Bronchial epithelial cell (primary cell): ENCODE results near the gene DIS3L. TPM values are rescaled to one million over a fixed set of nuclear protein-coding genes. Genes with fewer than 3 reads are reported as not detected.
"Not testable (repeated sequence)": the region's sequence is repeated elsewhere in the genome, so short reads cannot be mapped to it uniquely, and the experiment has no call there.

Experiments
- DNase-seq: peaks from one replicate; pipeline ENCODE4 v3.0.0-alpha.2; 2010; ENCODE audit warnings: low read depth
- FAIRE-seq: peaks from 2 replicates; lab custom pipeline; 2011; peaks lifted over from hg19 to GRCh38; lab: Jason Lieb, UNC
- H3K27me3 ChIP-seq: 2 replicates; pipeline ENCODE4 v1.5.1; 2011; ENCODE audit warnings: low read length; ENCODE audit not compliant: control insufficient read depth, insufficient read depth
- H3K36me3 ChIP-seq: 2 replicates; pipeline ENCODE4 v1.5.1; 2011; ENCODE audit warnings: low read length; ENCODE audit not compliant: control insufficient read depth, insufficient read depth
- H3K4me3 ChIP-seq: 2 replicates; pipeline ENCODE4 v1.5.1; 2011; ENCODE audit warnings: mild to moderate bottlenecking, low read depth, low read length, control low read depth
- CTCF ChIP-seq: IDR thresholded peaks from 2 replicates; pipeline ENCODE4 v1.5.1; 2011; ENCODE audit warnings: mild to moderate bottlenecking, moderate library complexity, low read length, control low read depth, inconsistent platforms; ENCODE audit not compliant: insufficient read depth, severe bottlenecking
- total RNA-seq: library from RNA; depleted of rRNA; stranded (reverse); fragments of >200 nt; gene quantifications from 2 replicates; pipeline ENCODE4 v1.2.1, GENCODE V29; 2014

The DIS3L gene
- total RNA-seq, 1 donor from 2014 or later: 19.2 TPM

DNA sequence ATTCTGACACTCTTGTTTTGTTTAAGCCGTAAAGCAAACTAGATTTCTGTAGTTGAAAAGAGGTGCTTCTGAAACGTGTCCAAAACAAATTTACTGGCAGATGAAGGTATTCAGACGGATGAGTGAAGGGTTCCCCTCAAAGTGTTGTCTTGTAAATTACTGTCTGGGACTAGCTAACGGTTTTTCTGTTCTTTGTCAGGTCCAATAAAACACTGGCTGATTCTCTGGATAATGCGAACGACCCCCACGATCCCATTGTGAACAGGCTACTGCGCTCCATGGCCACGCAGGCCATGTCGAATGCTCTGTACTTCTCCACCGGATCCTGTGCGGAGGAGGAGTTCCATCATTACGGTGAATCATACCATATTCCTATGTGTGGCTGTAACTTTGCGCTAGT is 35.4 kb downstream of the DIS3L start:
- TF ChIP-seq CTCF: no peak
- FAIRE-seq: no peak
- peaks cover 2% of the 10 kb centered on the region for H3K36me3 ChIP-seq

GRCh38 chr15:66348530-66348929 is 55.2 kb downstream of the DIS3L start:
- not testable (repeated sequence) for FAIRE-seq, H3K27me3 ChIP-seq, H3K4me3 ChIP-seq, H3K36me3 ChIP-seq, DNase-seq

More for the DNA sequence above, 35.4 kb downstream of the DIS3L start:
- Histone ChIP-seq H3K27me3 (no peaks in the 10 kb centered on the region), H3K4me3 (no peak overlapping the region)
- no peak for DNase-seq

GRCh38 chr15:66356077-66356358 is 62.6 kb downstream of the DIS3L start:
- Histone ChIP-seq H3K4me3 (peak overlapping the region; percentile 87), H3K27me3 (no peaks in the 10 kb centered on the region), H3K36me3 (no peaks in the 10 kb centered on the region)
- no peak for FAIRE-seq
- DNase-seq: peak; percentile 8
- no peak for TF ChIP-seq CTCF

DNA sequence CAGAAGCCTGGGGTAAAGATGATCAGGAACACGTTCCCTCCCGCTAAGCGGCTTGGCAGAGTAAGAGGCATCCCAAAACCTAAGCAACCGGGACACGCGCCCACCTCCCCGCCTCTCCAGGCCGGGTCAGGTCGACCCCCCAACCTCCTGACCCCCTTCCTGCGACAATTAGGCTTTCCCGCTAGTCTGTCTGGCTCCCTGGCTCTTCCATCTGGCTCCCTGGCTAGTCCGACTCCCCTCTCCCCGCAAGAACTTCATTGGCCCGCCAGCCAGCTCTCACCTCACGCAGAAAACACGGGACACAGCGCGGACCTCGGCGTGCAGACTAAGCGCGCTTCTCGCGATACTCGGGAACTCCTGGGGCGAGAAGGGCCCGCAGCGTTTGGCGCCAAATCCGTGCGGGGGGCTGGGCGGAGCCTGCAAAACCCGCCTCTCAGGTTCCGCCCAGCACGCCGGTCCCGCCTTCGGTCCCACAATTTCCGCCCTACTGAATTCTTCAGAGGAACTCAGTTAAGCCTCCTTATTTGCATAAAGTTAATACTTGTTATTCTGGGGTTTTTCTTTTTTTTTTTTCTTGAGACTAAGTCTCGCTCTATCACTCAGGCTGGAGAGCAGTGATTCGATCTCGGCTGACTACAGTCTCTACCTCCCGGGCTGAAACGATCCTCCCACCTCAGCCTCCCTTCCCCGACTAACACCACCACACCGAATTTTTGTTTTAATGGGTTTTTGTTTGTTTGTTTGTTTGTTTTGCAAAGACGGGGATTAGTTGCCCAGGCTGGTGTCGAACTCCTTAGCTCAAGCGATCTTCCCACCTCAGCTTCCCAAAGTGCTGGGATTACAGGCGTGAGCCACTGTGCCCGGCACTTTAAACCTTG is 63.2 kb downstream of the DIS3L start, which contains the start of gene TIPIN:
TSS of gene TIPIN (minus strand) at position 327 of the 878 bp plus-strand sequence. CDS start 3,738 bp downstream, outside the sequence.
- H3K4me3 ChIP-seq: peak within 1 kb of the TSS; percentile 87
- no peak for TF ChIP-seq CTCF
- no peaks in the 10 kb centered on the region for H3K27me3 ChIP-seq
- DNase-seq: peak; percentile 82
- no peak for FAIRE-seq
- H3K36me3 ChIP-seq: no peaks in the 10 kb centered on the region

DNA sequence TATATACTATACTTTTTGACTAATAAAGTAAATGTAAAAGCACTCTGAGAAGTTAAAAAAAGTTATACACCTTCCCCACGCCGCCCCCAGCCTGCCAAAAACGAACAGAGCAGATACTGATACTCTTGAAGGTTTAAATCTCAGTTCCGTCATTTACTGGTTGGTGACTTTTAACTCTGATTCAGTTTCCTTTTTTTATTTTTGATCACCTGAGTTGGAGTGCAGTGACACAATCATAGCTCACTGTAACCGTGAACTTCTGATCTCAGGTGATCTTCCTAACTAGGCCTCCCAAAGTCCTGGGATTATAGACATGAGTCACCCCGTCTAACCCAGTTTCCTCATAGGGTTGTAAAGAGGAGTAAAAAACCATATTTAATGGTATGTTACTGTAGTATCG is 66.4 kb downstream of the DIS3L start:
- FAIRE-seq (no peak), DNase-seq (peak; percentile 96)
- Histone ChIP-seq H3K4me3 (no peak overlapping the region), H3K36me3 (no peaks in the 10 kb centered on the region), H3K27me3 (no peaks in the 10 kb centered on the region)
- TF ChIP-seq CTCF: no peak

GRCh38 chr15:66361745-66362460 is 68.5 kb downstream of the DIS3L start:
- H3K36me3 ChIP-seq, H3K27me3 ChIP-seq, H3K4me3 ChIP-seq, DNase-seq, FAIRE-seq: not testable (repeated sequence)
